Epithelial cell of esophagus (primary cell): Measurements from ENCODE around the gene WDFY2.
"Not testable (repeated sequence)": the region's sequence is repeated elsewhere in the genome, so short reads cannot be mapped to it uniquely, and the experiment has no call there.

Experiments
- DNase-seq: peaks from one replicate; pipeline ENCODE4 v3.0.0; 2010; ENCODE audit warnings: low read depth
- H3K4me3 ChIP-seq: 2 replicates; pipeline ENCODE4 v1.5.1; 2011; ENCODE audit warnings: mild to moderate bottlenecking, low read length, control low read depth
- TF ChIP-seq, protein P1 (sequence below): IDR thresholded peaks from 2 replicates; pipeline ENCODE4 v1.5.1; 2011; ENCODE audit warnings: low read depth, mild to moderate bottlenecking, low read length, control low read depth, inconsistent platforms; ENCODE audit not compliant: insufficient read depth; ENCODE audit errors: missing control alignments

WDFY2 gene

DNA sequence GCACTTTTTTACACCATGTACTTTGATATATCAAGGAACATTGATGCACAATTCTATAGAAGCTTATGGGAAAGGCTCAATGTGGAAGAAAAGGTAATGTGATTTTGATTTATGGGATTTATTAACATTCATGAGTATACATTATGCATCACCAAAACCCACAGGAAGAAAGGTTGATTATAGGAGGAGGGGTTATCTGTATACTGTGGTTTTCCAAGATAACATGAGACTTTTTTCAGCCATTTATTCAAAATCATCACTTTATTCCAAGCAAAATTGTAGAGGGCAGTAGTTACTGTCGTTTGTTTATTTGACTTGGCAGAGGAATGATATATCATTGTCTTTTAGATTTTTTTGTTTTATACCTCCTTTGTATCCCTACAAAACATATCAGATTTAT, 54.9 kb downstream of the WDFY2 start:
- TF ChIP-seq, protein P1, sequence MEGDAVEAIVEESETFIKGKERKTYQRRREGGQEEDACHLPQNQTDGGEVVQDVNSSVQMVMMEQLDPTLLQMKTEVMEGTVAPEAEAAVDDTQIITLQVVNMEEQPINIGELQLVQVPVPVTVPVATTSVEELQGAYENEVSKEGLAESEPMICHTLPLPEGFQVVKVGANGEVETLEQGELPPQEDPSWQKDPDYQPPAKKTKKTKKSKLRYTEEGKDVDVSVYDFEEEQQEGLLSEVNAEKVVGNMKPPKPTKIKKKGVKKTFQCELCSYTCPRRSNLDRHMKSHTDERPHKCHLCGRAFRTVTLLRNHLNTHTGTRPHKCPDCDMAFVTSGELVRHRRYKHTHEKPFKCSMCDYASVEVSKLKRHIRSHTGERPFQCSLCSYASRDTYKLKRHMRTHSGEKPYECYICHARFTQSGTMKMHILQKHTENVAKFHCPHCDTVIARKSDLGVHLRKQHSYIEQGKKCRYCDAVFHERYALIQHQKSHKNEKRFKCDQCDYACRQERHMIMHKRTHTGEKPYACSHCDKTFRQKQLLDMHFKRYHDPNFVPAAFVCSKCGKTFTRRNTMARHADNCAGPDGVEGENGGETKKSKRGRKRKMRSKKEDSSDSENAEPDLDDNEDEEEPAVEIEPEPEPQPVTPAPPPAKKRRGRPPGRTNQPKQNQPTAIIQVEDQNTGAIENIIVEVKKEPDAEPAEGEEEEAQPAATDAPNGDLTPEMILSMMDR, result no peak
- H3K4me3 ChIP-seq, result no peak overlapping the region
- DNase-seq, result no peak

DNA sequence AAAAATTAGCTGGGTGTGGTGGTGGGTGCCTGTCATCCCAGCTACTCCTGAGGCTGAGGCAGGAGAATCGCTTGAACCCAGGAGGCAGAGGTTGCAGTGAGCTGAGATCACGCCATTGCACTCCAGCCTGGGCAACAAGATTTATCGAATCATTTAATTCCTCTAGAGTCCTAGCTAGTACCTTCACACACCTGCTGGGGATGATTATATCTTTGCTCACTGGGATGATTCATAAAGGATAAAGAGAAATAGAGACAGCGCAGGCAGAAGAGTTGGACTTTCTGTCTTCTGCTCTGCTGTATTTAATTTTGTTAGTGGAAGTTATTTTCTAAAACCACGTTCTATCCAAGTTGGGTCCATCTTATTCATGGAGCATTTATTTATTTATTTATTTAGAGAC, 56.4 kb downstream of the WDFY2 start:
- H3K4me3 ChIP-seq, result not testable (repeated sequence)

DNA sequence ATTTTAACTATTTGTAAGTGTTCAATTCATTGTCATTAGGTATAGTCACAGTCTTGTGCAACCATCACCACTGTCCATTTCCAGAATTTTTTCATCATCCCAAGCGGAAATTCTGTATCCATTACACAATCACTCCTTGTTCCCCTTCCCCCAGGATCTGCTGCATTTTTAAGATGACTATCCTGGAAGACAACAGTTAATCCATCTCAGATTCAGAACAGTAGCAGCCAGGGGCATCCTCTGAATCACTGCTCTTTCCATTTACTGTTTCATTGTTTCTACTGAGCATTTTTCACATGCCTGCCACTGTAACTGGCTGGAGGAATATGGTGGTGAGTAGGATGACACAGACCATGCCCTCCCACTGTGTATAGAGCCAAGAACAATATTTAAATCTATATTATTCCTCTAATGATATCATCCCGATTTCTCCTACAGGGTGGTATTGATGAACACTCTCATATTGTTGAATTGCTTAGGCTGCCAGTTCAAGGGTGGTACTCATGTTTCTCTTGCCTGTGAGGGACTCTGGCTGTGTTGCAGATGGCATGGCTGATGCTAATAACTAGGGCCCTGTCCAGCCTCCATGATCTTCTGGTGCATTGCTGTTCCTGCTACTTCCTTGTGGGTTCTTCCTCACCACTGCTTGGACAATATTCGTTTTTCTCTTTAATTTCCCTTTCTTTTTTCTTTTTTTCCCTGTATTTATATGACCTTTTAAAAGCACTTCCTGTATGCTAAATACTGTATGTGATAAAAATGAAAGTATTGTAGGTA, 59.0 kb downstream of the WDFY2 start:
- DNase-seq, result peak; percentile 95
- no peak overlapping the region for H3K4me3 ChIP-seq
- TF ChIP-seq, protein P1, result no peak

More for the DNA sequence above, 56.4 kb downstream of the WDFY2 start:
- peak; percentile 76 for DNase-seq

DNA sequence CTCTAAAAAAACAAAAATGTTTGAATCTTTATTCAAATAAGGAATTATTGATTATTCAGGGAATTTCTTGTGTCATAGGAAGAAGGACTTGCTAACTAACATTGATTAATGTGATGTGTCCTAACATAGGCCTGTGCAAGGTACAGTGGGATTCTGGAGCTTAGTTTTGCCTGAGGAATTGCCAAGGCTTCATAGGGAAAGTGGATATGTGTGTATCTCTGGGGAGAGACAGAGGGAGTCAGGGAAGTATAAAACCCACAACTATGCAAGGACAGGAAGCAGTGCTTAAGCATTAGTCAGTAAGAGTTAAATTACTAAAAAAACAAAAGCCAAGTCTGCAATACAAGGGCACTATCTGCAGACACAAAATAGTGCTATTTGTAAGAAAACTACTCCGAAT, 59.6 kb downstream of the WDFY2 start:
- DNase-seq, result peak; percentile 86

DNA sequence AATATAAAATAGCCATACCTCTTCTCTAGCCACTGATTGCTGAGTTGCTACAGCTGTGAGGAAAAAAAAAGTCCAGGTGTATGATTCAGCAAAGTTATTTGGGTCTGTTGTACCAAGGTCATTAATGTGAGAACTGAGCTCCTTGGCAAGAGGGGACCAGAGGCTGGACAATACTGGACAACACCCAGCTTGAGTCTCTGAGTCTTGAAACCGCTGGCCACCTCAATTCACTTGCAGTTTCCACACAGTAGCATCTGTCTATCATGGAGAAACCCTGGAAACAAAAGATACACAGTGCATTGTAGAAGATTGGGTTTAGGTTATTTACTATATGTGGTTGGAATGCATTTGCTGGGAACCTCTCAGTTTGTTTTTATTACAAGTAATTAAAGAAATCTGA, 60.4 kb downstream of the WDFY2 start:
- TF ChIP-seq, protein P1, result no peak
- H3K4me3 ChIP-seq, result no peak overlapping the region
- peak; percentile 28 for DNase-seq

More for the DNA sequence above, 59.6 kb downstream of the WDFY2 start:
- TF ChIP-seq, protein P1, result no peak
- no peak overlapping the region for H3K4me3 ChIP-seq

DNA sequence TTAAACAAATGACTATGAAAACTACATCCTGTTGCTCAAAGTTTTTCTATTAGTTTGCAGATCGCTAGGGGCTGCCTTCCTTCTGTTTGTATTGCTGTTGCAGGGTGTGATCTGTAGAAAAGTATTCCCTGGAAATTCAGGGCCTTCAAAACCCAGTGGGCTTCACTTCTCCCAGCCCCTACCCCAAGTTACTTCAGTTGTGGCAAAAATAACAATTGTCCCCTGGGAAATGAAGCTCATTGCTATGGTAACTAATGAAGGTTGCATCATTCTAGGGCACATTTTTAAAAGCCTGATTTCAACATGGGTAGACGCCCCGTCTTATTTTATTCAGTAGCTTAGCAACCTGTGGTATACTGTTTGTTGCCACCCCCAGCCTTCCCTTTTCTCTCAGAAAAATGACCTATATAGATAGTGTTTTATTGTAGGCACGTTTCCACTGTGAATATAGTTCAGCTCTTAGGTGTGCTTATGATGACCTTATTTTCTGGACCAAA, 60.9 kb downstream of the WDFY2 start:
- peak; percentile 59 for DNase-seq
- no peak overlapping the region for H3K4me3 ChIP-seq

More for the DNA sequence above, 60.9 kb downstream of the WDFY2 start:
- TF ChIP-seq, protein P1, result no peak
